Ovary (tissue), 9 donors: Measurements from ENCODE around the gene CFAP53. TPM values are rescaled to one million over a fixed set of nuclear protein-coding genes. Genes with fewer than 3 reads are reported as not detected.

ENCODE experiments used
- DNase-seq, 5 donors: peaks; one replicate each; pipeline ENCODE4 v3.0.0-alpha.2; 2019 to 2020
- H3K27ac ChIP-seq, 2 donors: fragments of 200-600 bp; one replicate each; pipeline versions ENCODE4 v1.5.1 to v1.8.0; 2019 to 2022
- H3K27me3 ChIP-seq: fragments of 200-600 bp; one replicate; pipeline ENCODE4 v1.8.0; 2022
- H3K36me3 ChIP-seq: fragments of 200-600 bp; sonication (generic); one replicate; pipeline ENCODE4 v1.5.1; 2019
- H3K4me1 ChIP-seq: one replicate; pipeline ENCODE4 v1.8.1; 2013; ENCODE audit warnings: mild to moderate bottlenecking, moderate library complexity; ENCODE audit not compliant: insufficient read depth
- H3K4me3 ChIP-seq: fragments of 200-600 bp; sonication (generic); one replicate; pipeline ENCODE4 v1.5.1; 2017
- H3K9me3 ChIP-seq, 2 donors: fragments of 200-600 bp in 1 of 2; sonication (generic) in 1 of 2; one replicate each; pipeline versions ENCODE4 v1.5.1 to v1.8.1; 2013 to 2019; ENCODE audit warnings: mild to moderate bottlenecking in 1 of 2, moderate library complexity in 1 of 2
- CTCF ChIP-seq, 3 donors: fragments of 450-650 bp in 2 of 3; fragments of 200-600 bp in 1 of 3; IDR thresholded peaks; one replicate each; pipeline versions ENCODE4 v1.5.1 to v1.8.0; 2016 to 2022; ENCODE audit warnings: antibody characterized with exemption in 3 of 3, mild to moderate bottlenecking in 1 of 3
- EP300 ChIP-seq: sonication (generic); formaldehyde crosslinking; IDR thresholded peaks from one replicate; pipeline ENCODE4 v1.6.1; 2017; ENCODE audit warnings: antibody characterized with exemption
- POLR2A ChIP-seq: fragments of 450-650 bp; IDR thresholded peaks from one replicate; pipeline ENCODE4 v1.6.1; 2017; ENCODE audit warnings: antibody characterized with exemption, mild to moderate bottlenecking, moderate library complexity
- WGBS, 3 donors: extraction: QIAGEN DNeasy Blood & Tissue Kit in 1 of 3; methylation state at CpG; one replicate each; pipeline versions ENCODE4 v1.1.5 to v1.1.7; 2013 to 2017; 5-methylcytosine and 5-hydroxymethylcytosine counted together
- intact Hi-C, 4 donors: fragments of 100-400 bp; cut with DNase I; formaldehyde crosslinking; loops; one replicate each; pipeline versions ENCODE4 v1.11.0 to v1.15.1; 2022 to 2023
- polyA plus RNA-seq, 2 donors: library from polyadenylated mRNA; stranded (reverse); fragments of 200-250 nt in 1 of 2; fragments of 350-450 nt in 1 of 2; fragmentation: Illumina TruSeq in 1 of 2; extraction: RNeasy Lipid Tissue Mini Kit (QIAGEN cat#74804) in 1 of 2; gene quantifications; one replicate each; pipeline ENCODE4 v1.2.3, GENCODE V29; 2013 to 2014
- total RNA-seq, 7 donors: library from RNA; depleted of rRNA in 2 of 7; stranded (reverse); fragments of >200 nt in 2 of 7; fragmentation: NEBNext Ultra II Directional in 3 of 7; extraction: Animal tissue kit (Norgen Biotek cat#: 25700) in 3 of 7; gene quantifications; one replicate each; pipeline versions ENCODE4 v1.1.0 to v1.2.4, GENCODE V29; 2016 to 2023
- donor health status: DM: no; HTN: no; CAD: no; lungs with moderate emphysema.
- donor health status: DM: no; HTN: no; CAD: no.
- donor health status: Bipolar disorder and iron deficiency.
- donor health status: DM: yes; HTN: yes; CAD: no.
- donor health status: DM: no; HTN: no; CAD: no.
- donor health status: DM: yes; HTN: yes; CAD: no.

The CFAP53 gene
- total and polyA plus RNA-seq, 9 donors = 0.40 to 9.9 (median 0.61) TPM

- DNase-seq = peak in 2 of 5 donors; percentile 20 to 39
- WGBS, 3 donors = 1 to 2% (median 1%) methylated on average over 72 to 114 of the region's 115 CpGs
- intact Hi-C loops = no loop called here
- no peaks in the 10 kb centered on the region for H3K36me3 ChIP-seq
- H3K27me3 ChIP-seq = no peaks in the 10 kb centered on the region
- peak within 1 kb of the TSS; percentile 35 for H3K4me3 ChIP-seq
- peaks cover 8% of the 10 kb centered on the region for H3K4me1 ChIP-seq
- H3K27ac ChIP-seq = no peak within 1 kb of the TSS
- H3K9me3 ChIP-seq = no peaks in the 10 kb centered on the region
- TF ChIP-seq POLR2A (no peak), EP300 (no peak), CTCF (IDR thresholded peaks at IDR 0.05) (no peak)
Measured at GRCh38 chr18:50194631-50195532, 71.4 kb downstream of the CFAP53 start, which contains the start of gene MYO5B. Gene MYO5B (minus strand): TSS chr18:50195147. CDS start chr18:50194793, 354 bp downstream.

- Histone ChIP-seq H3K27ac (no peak overlapping the region), H3K27me3 (no peaks in the 10 kb centered on the region), H3K36me3 (no peaks in the 10 kb centered on the region), H3K4me3 (peak overlapping the region; percentile 35), H3K4me1 (peaks cover 8% of the 10 kb centered on the region), H3K9me3 (no peaks in the 10 kb centered on the region)
- 1 to 2% (median 1%) methylated on average over 53 to 68 of the region's 68 CpGs for WGBS, 3 donors
- TF ChIP-seq EP300 (no peak), POLR2A (no peak), CTCF (IDR thresholded peaks at IDR 0.05) (no peak)
- intact Hi-C loops = no loop called here
- DNase-seq = peak in 1 of 5 donors; percentile 12
Measured at GRCh38 chr18:50193796-50194630, 72.3 kb downstream of the CFAP53 start.

GRCh38 chr18:50192995-50193795 is 73.1 kb downstream of the CFAP53 start:
- no peak for DNase-seq
- Histone ChIP-seq H3K36me3 (no peaks in the 10 kb centered on the region), H3K9me3 (no peaks in the 10 kb centered on the region), H3K4me1 (peaks cover 8% of the 10 kb centered on the region), H3K27me3 (no peaks in the 10 kb centered on the region), H3K4me3 (no peak overlapping the region), H3K27ac (no peak overlapping the region)
- 2 to 5% (median 4%) methylated on average over 31 of the region's 31 CpGs for WGBS, 3 donors
- TF ChIP-seq CTCF (IDR thresholded peaks at IDR 0.05) (no peak), POLR2A (no peak), EP300 (no peak)
- intact Hi-C loops = no loop called here

GRCh38 chr18:50190926-50191325 is 75.4 kb downstream of the CFAP53 start:
- H3K27me3 ChIP-seq = no peaks in the 10 kb centered on the region
- H3K36me3 ChIP-seq = no peaks in the 10 kb centered on the region
- intact Hi-C loops = no loop called here
- DNase-seq = no peak
- 59 to 69% (median 64%) methylated on average over 1 of the region's 1 CpG for WGBS, 3 donors
- H3K4me1 ChIP-seq = peaks cover 8% of the 10 kb centered on the region
- TF ChIP-seq POLR2A = no peak
- TF ChIP-seq EP300 = no peak
- no peak overlapping the region for H3K4me3 ChIP-seq
- H3K9me3 ChIP-seq = no peaks in the 10 kb centered on the region
- H3K27ac ChIP-seq = no peak overlapping the region
